ENCODE data around the gene TMEM8B.
A peak's percentile ranks its signal among the peaks of the same experiment; 100 is the strongest.

DNA sequence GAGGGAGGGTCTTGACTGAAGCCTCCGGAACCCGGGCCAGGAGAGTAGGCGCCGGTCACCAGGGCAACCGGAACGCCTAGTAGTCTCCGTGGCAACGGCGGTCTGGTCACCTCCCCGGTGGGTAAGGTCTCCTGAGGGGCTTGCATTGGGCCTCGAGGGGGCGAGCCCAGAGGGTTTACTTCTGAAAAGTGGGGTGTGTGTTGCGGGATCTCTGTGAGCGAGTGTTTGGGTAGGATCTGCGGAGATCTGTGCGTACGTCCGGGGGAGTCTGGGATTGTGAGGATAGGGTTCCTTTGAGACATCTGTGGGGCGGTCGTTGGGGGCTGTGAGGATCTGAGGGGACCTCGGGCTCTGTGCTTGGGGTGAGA lies 328 bp upstream of the TMEM8B start, which contains the start of gene FAM221B:
- no peak for TF ChIP-seq YY1 (IDR thresholded peaks at IDR 0.05; ENCODE audit: low read depth, low read length)
- TF ChIP-seq, protein P1, sequence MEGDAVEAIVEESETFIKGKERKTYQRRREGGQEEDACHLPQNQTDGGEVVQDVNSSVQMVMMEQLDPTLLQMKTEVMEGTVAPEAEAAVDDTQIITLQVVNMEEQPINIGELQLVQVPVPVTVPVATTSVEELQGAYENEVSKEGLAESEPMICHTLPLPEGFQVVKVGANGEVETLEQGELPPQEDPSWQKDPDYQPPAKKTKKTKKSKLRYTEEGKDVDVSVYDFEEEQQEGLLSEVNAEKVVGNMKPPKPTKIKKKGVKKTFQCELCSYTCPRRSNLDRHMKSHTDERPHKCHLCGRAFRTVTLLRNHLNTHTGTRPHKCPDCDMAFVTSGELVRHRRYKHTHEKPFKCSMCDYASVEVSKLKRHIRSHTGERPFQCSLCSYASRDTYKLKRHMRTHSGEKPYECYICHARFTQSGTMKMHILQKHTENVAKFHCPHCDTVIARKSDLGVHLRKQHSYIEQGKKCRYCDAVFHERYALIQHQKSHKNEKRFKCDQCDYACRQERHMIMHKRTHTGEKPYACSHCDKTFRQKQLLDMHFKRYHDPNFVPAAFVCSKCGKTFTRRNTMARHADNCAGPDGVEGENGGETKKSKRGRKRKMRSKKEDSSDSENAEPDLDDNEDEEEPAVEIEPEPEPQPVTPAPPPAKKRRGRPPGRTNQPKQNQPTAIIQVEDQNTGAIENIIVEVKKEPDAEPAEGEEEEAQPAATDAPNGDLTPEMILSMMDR (IDR thresholded peaks at IDR 0.05; ENCODE audit: control extremely low read depth in 1 of 3, insufficient read depth in 1 of 3, low read depth in 1 of 3, low read length in 3 of 3): no peak
- no peak for TF ChIP-seq POLR2A (IDR thresholded peaks at IDR 0.05; ENCODE audit: control extremely low read depth in 1 of 2, low read depth in 2 of 2, low read length in 2 of 2)
- no peak for TF ChIP-seq POLR2AphosphoS5 (IDR thresholded peaks at IDR 0.05; ENCODE audit: low read depth, low read length)
- no peak for TF ChIP-seq MAFK (IDR thresholded peaks at IDR 0.05; ENCODE audit: low read depth, low read length)
- TF ChIP-seq, protein P2, sequence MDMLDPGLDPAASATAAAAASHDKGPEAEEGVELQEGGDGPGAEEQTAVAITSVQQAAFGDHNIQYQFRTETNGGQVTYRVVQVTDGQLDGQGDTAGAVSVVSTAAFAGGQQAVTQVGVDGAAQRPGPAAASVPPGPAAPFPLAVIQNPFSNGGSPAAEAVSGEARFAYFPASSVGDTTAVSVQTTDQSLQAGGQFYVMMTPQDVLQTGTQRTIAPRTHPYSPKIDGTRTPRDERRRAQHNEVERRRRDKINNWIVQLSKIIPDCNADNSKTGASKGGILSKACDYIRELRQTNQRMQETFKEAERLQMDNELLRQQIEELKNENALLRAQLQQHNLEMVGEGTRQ (IDR thresholded peaks at IDR 0.05; ENCODE audit: low read length): no peak
- peak; percentile 53 to 87; a peak in 2 of 4 replicates for TF ChIP-seq SIN3A (conservative IDR thresholded peaks at IDR 0.05 in 1 of 2, IDR thresholded peaks at IDR 0.05 in 1 of 2; ENCODE audit: low read depth in 1 of 2, low read length in 2 of 2)
- no peak for TF ChIP-seq TBP (IDR thresholded peaks at IDR 0.05; ENCODE audit: low read depth, low read length)
- no peak for TF ChIP-seq RFX5 (IDR thresholded peaks at IDR 0.05; ENCODE audit: borderline replicate concordance, low read depth, low read length)
- no peak for TF ChIP-seq SP4 (IDR thresholded peaks at IDR 0.05; ENCODE audit: low read length)
- TF ChIP-seq CEBPB (IDR thresholded peaks at IDR 0.05; ENCODE audit: low read depth, low read length): no peak
